ENCODE data around the gene CARMIL1.

CARMIL1 gene

DNA sequence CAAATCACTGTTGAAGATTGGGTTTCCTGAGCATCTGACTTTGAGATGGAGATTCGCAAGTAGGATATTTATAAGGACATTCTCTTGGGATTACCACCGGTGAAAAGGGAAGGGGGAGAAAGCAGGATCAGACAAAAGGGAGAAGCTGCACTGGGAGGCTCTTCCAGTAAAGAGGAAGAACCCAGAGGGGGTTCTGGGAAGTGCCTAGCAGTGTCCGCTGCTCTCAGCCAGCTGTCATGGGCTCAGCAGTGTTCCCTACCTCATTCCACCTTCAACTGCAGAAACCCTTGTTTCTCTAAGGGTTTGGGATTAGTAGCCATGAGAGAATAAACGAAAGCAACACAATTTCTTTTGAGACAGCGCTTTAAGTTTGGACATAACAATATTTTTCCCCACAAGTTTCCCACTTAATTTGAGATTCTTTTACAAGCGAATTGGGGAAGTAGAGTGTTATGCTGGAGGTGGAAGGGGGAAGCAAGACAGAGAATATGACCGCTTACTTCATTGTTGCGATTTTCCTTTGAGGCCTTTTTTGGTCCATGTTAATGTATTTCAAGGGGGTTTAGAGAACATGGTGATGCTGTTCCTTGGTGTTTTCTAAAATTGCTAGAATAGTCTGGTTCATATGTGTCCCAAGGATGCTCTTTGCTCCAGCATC, 218.3 kb downstream of the CARMIL1 start:
- no peak for DNase-seq (ENCODE audit: low read depth in 4 of 4, low spot score in 1 of 4)

DNA sequence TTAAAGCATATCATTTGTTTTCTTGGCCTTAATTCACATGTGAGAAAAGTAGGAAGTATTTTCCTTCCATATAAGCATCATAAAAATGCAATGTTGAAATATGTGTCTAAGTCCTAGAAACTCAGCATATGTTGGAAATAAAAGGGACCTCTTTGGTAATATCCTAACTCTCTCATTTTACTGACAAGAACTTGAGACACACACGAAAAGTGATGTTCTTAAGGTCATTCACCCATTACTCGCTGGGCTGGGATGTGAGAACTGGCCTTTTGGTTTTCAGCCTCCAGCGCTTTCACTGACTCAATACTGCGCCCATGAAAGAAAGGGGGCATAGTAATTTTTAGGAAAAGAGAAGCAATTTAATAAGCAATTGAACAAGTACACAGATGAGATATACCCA, 219.3 kb downstream of the CARMIL1 start:
- no peak for DNase-seq (ENCODE audit: low read depth in 4 of 4, low spot score in 1 of 4)

DNA sequence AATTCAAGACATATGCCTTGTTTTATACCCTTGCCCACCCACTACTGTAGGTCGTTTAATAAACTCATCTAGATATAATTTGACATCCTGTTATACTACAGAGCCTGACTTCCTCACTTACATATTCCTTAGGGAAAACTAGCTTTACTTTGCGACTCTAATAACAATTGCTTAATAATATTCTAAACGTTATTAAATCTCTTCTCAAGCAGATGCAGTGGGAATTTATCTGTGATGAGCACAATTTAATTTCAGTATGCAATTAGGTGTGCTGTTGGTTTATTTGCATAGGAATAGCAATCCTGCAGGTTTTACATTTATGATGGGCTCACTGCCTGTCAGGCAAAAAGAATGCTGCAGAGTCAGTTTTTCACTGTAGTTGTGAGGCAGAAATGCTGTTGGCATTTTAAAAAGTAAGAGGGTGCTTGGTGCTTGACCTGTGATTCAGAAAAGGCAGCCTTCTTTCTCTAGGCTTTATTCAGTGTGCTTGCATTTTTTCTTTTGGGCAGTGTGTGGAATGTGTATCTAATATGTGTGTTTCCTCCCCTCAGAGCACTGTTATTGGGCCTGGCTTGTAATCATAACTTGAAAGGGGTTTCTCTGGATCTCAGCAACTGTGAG, 220.6 kb downstream of the CARMIL1 start:
- no peak for DNase-seq (ENCODE audit: low read depth in 4 of 4, low spot score in 1 of 4)

DNA sequence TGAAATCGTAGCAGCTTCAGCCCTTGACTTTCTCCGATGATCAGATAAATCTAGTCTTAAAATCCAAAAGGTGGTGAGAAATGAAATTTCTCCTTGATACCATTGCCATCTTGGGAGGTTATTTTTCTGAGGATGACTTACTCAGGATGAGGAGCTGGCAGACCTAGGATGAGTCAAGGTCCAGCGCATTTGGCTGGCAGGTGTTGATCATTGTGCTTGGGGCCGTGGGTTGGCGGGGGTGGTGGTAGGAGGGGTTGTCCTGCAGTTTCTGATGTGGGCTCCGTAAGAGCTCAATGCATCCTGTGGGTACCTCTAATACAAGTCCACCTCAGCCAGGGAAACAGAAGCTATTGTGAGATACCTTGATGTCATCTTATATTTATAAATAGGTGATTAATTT, 224.5 kb downstream of the CARMIL1 start:
- no peak for DNase-seq (ENCODE audit: low read depth in 4 of 4, low spot score in 1 of 4)

DNA sequence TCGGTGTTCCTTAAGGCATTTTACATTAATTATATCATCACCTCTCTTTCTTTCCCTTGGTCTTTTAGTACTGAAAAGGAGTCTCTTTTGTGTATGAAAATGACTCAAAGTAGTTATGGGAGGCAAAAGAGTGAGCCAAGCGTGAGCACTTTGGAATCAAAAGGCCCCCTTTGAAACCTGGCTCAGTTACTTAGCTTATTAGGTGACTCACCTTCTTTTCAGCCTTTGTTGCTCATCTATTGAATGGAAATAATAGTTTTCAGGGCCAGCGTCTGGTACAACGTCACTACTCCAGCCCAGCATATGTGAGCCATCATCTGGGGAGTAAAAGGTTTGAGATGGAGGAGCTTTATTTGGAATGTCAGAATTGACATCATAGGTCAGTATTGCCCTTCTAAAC, 225.5 kb downstream of the CARMIL1 start:
- no peak for DNase-seq (ENCODE audit: low read depth in 4 of 4, low spot score in 1 of 4)

DNA sequence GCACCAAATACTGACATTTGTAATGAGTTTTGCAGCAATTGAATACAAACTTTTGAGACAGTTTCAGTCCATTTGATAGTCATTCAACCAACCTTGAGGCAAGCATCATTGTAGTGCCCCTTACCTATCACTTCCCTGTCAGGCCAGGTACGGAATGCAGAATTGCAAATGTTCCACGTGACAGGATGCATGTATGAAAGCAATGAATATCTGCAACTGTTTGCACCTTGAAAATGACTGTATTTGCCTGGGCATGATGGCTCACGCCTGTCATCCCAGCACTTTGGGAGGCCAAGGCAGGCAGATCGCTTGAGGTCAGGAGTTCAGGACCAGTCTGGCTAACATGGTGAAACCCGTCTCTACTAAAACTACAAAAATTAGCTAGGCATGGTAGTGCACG, 226.8 kb downstream of the CARMIL1 start:
- DNase-seq (ENCODE audit: low read depth in 4 of 4, low spot score in 1 of 4) = no peak

DNA sequence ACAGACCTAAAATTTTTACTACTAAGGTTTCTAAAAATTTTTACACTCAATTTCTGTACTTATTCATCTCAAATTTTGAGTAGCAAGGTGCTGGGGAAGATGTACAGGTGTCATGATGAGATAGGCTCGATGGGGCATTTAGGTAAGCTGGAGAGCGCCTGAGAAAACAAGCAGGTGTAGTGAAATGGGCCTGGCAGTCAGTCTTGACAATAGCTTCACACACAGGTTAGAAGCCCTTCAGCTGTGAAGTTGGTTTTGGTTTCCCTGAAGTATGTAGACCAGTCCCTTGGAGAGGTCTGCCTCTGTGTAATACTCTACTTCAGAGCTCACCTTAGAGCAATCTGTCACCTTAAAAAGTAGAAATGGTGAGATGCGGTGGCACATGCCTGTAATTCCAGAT, 228.9 kb downstream of the CARMIL1 start:
- no peak for DNase-seq (ENCODE audit: low read depth in 4 of 4, low spot score in 1 of 4)

DNA sequence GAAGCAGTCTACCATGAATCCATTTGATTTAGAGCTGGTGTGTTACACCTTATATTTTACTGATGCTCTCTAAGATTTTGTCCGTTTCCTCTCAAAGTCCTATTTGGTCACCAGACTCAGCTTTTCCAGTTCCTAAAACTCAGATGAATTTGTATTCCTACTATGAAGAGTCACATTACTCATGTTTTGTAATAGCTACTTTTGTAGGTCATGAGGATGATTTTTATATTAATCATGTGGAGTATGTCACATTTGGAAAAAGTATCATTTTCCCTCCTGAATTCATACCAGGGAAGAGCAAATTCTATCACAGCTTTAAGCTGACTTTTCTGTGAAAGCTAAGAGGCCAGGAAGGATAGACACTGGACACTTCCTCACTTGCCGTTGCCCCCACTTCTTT, 232.2 kb downstream of the CARMIL1 start:
- DNase-seq (ENCODE audit: low read depth in 4 of 4, low spot score in 1 of 4) = no peak

DNA sequence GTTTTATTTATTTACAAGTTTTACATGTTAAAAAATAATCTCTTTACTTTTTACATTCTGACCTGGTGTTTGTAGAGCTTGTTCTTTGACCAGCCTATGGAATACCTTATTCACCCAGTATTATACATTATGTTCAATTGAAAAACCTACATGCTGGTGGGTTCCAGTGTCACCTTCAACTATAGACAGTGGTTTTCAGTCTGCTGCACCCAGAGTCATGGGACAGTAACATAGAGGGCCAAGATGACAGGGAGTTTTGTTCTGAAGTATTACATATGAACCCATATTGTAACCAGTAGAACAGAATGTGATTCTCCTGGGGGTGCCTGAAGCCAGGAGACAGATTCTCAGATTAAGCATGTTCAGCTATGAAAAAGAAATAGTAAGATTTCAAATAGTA, 233.4 kb downstream of the CARMIL1 start:
- no peak for DNase-seq (ENCODE audit: low read depth in 4 of 4, low spot score in 1 of 4)

DNA sequence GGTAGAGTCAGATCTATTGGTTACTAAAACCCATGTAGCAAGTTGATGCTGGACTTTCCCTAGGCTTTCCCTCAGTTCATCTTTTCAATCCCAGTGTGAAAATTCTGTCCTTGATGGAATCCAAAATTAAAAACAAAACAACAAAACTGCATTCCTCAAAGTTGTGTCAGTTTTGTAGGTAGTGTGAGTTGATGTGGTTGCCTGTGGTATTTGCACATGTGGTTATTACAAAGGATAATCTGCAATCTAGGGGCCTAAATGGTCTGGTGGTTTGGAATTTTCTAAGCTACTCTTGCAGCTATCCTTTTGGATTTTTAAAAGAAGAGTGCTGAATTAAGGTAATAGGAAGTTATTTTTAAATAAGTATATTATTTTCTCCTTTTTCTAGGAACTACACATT, 240.7 kb downstream of the CARMIL1 start:
- DNase-seq (ENCODE audit: low read depth in 4 of 4, low spot score in 1 of 4) = no peak

DNA sequence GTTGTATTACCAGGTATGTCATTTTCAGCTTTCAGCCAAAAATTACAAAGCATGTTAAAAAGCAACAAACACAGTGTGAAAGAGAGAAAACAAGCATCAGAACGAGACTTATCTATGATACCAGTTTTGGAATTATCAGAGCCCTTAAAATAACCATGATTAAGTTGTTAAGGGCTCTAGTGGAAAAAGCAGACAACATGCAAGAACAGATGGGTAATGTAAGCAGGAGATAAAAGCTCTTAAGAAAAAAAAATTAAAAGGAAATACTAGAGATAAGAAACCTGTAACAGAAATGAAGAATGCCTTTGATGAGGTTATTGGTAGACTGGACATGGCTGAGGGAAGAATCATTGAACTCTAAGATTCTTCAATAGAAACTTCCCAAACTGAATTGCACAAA, 245.4 kb downstream of the CARMIL1 start:
- no peak for DNase-seq (ENCODE audit: low read depth in 4 of 4, low spot score in 1 of 4)

DNA sequence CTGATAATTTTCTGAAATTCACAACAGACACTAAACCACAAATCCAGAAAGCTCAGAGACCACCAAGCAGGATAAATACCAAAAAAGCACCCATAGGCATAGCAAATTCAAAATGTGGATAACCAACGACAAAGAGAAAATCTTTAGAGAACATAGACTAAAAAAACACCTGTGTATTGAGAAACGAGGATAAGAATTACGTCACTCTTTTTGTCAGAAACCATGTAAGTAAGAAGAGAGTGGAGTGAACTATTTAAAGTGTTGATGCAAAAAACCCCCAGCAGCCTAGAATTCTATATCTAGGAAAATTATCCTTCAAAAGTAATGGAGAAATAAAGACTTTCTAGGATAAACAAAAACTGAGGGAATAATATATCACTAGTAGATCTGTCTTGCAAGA, 245.9 kb downstream of the CARMIL1 start:
- no peak for DNase-seq (ENCODE audit: low read depth in 4 of 4, low spot score in 1 of 4)

DNA sequence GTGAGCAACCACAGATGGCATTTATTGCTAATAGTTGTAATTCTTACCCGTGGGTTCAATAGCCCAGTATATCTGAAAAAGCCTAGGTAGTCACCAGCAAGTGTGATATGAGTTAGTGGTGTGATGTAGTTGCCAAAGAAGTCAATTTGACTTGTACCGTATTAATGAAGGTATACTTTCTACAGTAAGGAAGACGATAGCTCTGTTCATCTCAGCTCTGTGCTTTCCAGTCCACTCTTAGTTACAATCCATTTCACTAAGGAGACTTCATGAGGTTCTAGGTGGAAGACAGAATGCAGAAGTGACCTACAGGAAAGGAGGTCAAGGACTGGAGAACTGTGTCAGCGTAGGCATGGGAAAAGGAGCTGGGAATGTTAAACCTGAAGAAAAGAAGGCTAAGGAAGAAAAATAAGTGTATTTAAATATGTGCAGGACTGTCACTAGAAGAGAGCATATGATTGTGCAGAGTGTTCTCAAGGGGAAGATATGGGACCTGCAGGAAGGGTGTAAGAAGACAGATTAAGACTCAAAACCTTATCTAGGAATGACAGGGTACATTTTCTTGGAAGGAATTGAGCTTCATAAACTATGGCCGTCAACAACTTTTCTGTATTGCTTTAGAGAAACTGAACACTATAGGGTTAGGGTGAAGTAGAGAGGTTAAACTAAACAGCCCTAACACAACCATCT, 255.9 kb downstream of the CARMIL1 start:
- DNase-seq (ENCODE audit: low read depth in 4 of 4, low spot score in 1 of 4) = no peak

DNA sequence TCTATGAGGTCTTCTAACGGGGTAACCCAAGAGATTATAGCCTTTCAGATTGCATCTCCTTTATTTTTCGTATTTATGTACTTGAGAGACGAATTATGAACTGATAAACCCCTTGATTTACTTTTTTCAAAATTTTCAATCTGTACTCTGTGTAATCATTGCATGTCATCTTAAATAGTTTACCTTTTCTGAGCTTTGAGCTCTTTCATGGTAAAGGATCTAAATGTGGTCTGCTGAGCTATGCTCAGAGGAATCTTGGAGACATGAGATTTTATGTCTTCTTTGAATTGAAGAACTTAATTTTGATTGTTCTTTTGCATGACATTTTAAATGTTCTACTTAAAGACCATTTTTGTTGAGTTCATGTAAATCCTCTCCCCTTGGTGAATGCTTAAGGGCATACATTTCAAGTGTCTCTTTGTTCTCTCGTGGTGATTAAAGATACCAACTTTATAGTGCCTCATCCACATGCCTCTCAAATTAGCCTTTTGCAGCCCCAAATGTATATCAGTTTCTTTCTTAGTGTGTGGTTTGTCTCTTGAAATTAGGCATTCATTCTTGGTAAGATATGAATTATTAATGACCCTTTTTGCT, 256.6 kb downstream of the CARMIL1 start:
- DNase-seq (ENCODE audit: low read depth in 4 of 4, low spot score in 1 of 4) = no peak

DNA sequence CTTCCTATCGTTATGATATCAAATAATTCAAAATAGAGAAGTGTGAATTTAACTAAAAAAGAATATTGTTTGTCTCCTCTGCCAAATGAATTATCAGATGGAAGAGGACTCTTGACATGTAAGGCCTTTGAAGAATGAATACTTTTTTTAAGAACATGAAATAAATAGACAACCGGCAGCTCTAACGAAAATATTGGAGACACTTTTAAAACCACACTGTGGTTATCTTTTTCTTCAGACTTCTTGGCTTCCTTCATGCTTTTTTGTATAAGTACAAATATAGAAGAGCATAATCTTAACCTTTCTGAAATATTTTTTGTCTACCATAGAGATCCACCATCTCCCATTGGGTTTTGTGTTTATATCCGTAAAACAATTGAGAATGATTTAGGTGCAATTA, 257.6 kb downstream of the CARMIL1 start:
- DNase-seq (ENCODE audit: low read depth in 4 of 4, low spot score in 1 of 4) = no peak

DNA sequence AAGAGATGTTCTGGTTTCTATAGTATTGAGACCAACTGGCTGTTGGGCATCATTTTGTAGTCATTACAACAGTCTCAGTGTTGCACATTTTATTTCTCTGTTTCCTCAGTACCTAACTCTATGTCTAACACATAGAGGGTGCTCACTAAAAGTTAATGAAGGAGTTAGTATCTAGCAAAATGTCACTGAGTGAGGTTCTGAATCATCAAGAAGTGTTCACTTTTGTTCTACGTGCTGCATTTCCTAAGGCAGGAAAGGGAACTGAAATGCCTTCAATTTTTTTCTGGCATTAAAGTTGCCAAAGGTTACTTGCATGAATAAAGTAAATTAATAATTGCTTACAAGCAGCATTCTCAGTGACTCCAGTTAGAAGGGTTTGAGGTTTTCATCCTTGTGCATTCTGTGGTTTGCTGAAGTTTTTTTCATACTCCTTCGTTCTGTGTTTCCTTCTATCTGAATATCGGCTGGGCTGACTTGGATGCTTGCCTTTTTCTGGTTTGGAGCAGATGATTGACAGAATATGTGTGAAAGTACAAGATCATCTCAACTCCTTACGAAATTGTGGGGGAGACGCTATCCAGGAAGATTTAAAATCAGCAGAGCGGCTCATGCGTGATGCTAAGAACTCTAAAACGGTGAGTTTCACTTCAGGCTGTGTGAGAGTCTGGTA, 258.3 kb downstream of the CARMIL1 start:
- DNase-seq (ENCODE audit: low read depth in 4 of 4, low spot score in 1 of 4) = no peak

DNA sequence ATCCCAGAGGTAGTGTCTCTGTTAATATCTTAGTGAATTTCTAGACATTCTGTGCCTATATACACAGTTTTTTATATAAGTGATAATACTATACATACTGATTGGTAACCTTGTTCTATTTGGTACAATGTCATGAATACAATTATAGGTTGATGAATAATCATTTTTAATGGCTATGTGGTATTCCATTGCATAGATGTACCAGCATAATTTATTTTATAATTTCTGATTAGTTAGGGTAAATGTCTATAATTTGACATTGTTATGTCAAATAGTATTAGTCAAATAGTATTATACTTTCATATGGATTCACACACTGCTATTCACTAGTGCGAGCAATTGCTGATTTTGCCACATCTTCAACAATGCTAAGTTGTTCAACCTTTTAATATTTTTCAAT, 262.1 kb downstream of the CARMIL1 start:
- DNase-seq (ENCODE audit: low read depth in 4 of 4, low spot score in 1 of 4) = no peak

DNA sequence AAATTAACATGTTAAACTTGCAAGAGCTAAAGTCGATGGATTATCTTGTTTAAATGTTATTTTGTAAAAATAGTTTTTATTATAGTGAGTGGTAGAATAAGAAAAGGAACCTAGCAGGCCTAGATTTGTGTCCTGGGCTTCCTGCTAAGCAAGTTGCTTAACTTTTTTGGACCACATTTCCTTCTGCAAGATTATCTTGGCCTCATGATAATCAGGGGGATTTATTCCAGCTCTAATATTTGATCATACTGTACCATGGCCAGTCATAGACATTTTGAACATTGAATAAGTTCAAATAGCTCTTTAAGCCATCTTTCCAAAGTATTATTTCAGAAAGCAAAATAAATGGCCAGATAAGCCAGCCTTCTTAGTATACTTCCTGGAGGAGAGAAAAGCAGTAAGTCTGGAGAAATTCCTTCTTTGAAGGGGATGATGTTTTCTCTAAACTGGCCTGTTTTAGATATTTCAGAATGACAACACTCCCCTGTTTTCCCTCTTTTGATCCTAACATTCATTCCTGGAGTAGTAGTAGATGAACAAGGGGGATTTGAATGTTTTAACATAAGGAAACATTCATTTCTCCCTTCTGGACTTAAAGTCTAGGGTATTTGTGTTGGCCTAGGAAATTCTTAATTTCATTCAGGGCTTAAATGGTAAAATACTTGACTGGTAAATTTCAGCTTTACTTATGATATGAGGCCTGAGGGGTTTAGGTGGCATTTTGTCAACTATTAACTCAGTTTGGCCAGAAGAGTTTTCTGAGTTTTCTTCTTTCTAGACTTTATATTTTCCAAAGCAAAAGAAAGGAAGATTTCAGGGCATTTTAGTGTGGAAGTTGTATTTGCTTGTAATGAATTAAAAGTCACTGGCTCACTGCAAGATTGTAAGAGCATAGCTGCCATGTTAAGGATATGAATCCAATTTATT, 264.1 kb downstream of the CARMIL1 start:
- no peak for DNase-seq (ENCODE audit: low read depth in 4 of 4, low spot score in 1 of 4)

DNA sequence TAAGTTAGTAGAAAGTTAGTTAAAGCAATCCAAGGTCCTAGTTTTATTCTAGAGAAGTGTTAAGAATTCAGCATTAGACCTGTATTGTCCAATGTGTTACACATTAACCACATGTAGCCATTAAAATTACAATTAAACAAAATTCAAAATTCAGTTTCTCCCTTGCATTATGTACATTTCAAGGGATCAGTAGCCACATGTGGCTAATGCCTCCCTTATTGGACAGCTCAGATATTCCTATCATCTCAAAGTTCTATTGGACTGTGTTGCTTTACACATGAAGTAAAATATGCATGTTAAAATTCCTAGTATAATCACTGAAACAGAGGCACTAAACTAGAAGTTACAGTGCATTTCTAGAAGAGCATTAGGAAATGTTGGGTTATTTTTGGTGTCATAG, 265.7 kb downstream of the CARMIL1 start:
- no peak for DNase-seq (ENCODE audit: low read depth in 4 of 4, low spot score in 1 of 4)

DNA sequence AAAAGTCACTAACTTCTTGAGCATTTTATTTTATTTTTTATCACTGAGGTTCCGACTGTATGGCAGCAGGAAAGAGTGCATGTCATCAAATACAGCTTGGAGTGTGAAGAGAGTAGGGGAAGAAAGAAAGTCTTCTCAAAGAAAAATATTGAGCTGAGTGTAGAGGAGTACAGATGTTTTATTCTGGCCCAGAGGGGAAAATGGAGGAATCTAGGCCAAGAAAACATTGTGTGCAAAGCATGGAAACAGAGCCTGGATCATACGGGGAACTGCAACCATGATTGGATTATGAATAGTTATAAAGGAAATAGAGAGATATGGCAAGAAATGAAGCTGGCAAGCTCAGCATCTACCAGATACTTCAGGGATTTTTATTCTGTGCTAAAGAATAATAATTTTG, 268.6 kb downstream of the CARMIL1 start:
- no peak for DNase-seq (ENCODE audit: low read depth in 4 of 4, low spot score in 1 of 4)

DNA sequence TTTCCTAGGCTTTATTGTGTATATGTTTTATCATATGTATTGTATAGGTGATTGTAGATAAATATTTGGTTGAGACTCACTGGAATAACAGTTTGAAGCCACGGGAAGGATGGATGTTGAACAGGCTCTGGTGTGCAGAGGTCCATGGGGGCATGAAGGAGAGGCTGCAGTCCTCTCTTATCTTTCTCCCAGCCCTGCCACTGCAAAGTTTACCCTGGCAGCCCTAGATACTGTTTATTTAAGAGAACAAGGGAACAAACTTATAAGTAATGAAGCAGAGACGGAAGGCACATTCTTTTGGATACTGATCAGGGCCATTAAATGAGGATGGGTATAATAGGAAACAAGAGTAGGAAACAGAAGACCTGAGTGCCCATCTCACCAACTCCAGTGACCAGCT, 269.3 kb downstream of the CARMIL1 start:
- no peak for DNase-seq (ENCODE audit: low read depth in 4 of 4, low spot score in 1 of 4)

Measured in stimulated activated CD4-positive, alpha-beta T cell treated with anti-CD3 and anti-CD28 coated beads, Interleukin-1b, Interleukin-23, amount 100 ng/mL, for 24 hours (primary cell).